Activated naive CD8-positive, alpha-beta T cell treated with anti-CD3 and anti-CD28 coated beads, Interleukin-2, amount 50 U/mL, for 24 hours (primary cell): ENCODE results near the gene NPW.
A peak's percentile ranks its signal among the peaks of the same experiment; 100 is the strongest.
"Not testable (repeated sequence)": the region's sequence is repeated elsewhere in the genome, so short reads cannot be mapped to it uniquely, and the experiment has no call there.

ENCODE experiments used
- ATAC-seq: fragments of 150-1000 bp; cut with Tn5 transposase; one replicate; pipeline ENCODE4 v1.10.0; 2021
- DNase-seq: peaks from one replicate; pipeline ENCODE4 v3.0.0; 2021
- H3K27ac Mint-ChIP-seq: one replicate; pipeline ENCODE4 v1.8.0; 2021; ENCODE audit warnings: mild to moderate bottlenecking, mixed read lengths
- H3K27me3 Mint-ChIP-seq: one replicate; pipeline ENCODE4 v1.8.0; 2021; ENCODE audit warnings: mixed read lengths
- H3K36me3 Mint-ChIP-seq: one replicate; pipeline ENCODE4 v1.8.0; 2021; ENCODE audit warnings: low read depth, mixed read lengths
- H3K4me1 Mint-ChIP-seq: one replicate; pipeline ENCODE4 v1.8.0; 2021; ENCODE audit warnings: mixed read lengths
- H3K4me3 Mint-ChIP-seq: one replicate; pipeline ENCODE4 v1.8.0; 2021; ENCODE audit warnings: mild to moderate bottlenecking, moderate library complexity, mixed read lengths
- H3K9me3 Mint-ChIP-seq: one replicate; pipeline ENCODE4 v1.8.0; 2021; ENCODE audit warnings: mixed read lengths

The NPW gene

DNA sequence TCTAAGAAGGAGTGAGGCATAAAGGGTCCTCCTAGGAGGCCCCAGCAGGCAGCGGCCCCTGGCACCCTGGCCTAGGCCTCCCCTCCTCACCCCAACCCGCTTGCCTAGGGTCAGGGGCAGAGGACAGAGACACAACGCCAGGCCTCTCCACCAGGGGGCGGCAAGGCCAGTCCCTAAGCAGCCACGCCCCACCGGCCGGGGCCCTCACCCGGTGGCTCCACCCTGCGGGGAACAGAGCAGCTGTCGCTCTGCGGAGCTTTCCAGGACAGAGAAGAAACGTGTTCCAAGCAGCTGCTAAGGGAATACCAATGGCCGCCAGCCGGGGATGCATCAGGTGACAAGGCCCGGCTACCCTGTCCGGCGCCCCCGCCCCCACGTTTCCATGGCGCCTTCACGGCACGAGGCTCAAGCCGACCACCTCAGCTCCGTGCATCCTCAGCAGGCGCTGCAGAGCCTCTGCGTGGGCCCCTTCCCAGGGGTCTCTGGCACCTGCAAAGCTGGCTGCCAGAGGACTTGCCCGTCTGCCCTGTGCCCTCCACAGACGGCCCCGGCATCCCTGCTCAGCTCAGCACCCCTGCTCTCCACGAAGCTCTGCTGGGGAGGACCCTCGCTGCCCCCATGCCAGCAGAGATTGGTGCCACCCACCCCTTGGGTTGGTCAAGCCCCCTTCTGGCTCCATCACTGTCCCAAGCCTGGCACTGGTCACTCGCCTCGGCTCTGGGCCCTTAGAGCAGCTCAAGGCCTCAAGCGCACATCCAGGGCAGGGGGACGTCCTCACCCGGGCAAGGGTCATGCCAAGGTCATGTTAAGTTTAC, 15.6 kb upstream of the NPW start:
- ATAC-seq, result peak; percentile 87
- H3K36me3 Mint-ChIP-seq, result peaks cover 25% of the 10 kb centered on the region
- peak; percentile 91 for DNase-seq
- no peak overlapping the region for H3K4me3 Mint-ChIP-seq
- H3K4me1 Mint-ChIP-seq, result peaks cover 38% of the 10 kb centered on the region
- H3K27ac Mint-ChIP-seq, result no peak overlapping the region
- H3K9me3 Mint-ChIP-seq, result no peaks in the 10 kb centered on the region
- H3K27me3 Mint-ChIP-seq, result no peaks in the 10 kb centered on the region

DNA sequence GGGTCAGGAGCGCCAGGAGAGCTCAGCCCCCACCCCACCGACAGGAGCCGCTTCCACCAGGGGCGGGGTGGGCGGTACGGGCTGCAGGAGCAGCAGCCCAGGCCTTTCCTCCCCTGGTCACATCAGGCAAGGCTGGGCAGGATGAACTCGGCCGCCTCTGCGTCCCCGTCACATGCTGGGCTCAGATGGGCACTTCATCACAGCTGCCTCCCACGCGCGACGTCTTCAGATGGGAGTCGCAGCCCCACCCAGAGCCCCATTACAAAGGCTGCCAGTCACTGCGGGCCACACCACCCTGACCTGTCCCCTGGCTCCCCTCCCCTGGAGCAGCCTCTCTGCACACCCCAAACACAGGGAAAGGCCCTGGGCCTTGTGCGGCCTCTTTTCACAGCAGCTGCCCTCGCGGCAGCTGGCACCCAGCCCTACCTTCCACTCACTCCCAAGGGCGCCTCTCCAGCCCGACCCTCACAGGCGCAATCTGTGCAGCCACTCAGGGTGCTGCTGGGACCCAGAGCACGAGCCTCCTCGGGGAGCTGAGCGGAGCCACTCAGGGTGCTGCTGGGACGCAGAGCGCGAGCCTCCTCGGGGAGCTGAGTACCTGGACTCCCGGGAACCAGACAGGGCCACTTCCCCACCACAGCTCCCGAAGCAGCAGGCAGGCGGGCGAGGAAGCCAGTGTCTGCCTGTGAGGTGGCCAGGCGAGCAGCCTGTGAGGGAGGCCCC, 14.6 kb upstream of the NPW start:
- Mint-ChIP-seq H3K27ac (no peak overlapping the region), H3K4me1 (peaks cover 38% of the 10 kb centered on the region), H3K27me3 (no peaks in the 10 kb centered on the region), H3K9me3 (no peaks in the 10 kb centered on the region), H3K36me3 (peaks cover 25% of the 10 kb centered on the region), H3K4me3 (no peak overlapping the region)
- no peak for DNase-seq
- ATAC-seq, result no peak

DNA sequence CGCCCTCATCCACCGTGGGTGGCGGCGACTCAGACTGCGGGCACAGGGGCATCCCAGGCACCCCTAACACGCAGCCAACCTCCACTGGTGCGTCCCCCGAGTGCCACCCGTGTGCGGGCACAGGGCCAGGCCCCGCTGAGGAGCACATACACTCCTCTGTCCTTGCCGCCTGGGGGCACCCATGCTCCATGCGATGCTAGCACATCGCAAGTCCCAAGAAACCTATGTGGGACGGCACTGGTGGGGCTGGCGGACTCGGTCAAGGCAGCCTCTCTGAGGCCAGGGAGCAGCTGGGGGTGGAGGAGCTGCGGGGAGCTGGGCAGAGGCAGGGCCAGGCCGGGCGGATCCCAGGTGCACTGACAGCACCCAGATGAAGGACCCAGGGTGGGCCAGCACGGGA, 13.9 kb upstream of the NPW start:
- H3K9me3 Mint-ChIP-seq, result no peaks in the 10 kb centered on the region
- H3K36me3 Mint-ChIP-seq, result peaks cover 29% of the 10 kb centered on the region
- H3K27me3 Mint-ChIP-seq, result no peaks in the 10 kb centered on the region
- no peak for DNase-seq
- no peak for ATAC-seq
- peaks cover 43% of the 10 kb centered on the region for H3K4me1 Mint-ChIP-seq
- H3K27ac Mint-ChIP-seq, result no peak overlapping the region
- no peak overlapping the region for H3K4me3 Mint-ChIP-seq

DNA sequence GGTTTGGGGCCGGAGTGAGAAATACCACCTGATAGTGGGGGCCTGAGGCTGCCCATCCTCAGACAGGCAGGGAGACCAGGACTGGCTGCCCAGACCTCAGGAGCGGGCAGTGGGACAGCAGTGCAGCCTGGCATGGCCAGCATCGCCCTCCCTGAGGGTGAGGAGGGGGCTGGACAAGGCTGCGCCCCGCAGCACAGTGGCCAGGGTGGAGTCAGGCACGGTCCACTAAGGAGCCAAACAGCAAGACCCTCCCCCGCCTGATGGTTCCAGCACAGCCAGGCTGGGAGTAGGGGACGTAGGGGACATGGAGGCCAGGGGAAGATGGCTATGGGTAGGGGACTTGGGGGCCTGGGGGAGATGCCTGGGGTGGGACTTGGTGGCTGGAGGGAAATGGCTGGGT, 13.3 kb upstream of the NPW start:
- peaks cover 26% of the 10 kb centered on the region for H3K36me3 Mint-ChIP-seq
- peak overlapping the region; percentile 45 for H3K4me3 Mint-ChIP-seq
- peak overlapping the region; percentile 62 for H3K27ac Mint-ChIP-seq
- H3K4me1 Mint-ChIP-seq, result peaks cover 45% of the 10 kb centered on the region
- no peaks in the 10 kb centered on the region for H3K9me3 Mint-ChIP-seq
- DNase-seq (no peak), ATAC-seq (no peak)
- H3K27me3 Mint-ChIP-seq, result no peaks in the 10 kb centered on the region

DNA sequence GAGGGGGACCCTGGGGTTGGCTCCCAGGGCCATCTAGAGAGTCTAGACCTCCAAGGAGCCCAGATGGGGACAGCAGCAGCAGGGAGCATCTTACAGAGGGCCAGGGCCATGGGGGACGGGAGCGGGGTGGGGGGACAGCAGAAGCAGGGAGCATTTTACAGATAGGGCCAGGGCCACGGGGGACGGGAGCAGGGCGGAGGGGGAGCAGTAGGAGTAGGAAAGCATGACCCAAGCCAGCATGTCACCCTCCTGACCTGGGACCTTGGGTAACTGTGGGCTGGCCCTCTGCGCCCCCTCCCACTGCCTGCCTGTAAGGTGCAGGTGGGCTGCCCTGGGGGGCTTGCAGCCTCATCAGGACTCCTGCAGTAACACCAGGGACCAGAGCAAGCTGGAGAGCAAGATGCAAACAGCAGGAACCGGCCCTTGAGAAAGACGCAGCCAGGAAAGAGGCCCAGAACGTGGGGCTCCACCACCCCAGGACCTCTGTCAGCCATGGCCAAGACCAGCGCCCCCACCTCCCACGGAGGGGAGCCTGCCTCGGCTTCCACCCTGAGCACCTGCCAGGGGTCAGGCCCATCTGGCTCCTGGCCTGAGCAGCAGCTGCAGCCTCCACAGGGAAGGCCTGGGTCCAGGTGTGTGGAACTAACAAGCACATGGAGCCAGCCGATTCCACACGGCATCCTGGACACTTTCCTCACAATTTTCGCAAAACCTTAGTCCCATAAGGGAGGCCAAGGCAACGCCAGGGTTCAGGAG, 12.3 kb upstream of the NPW start:
- H3K36me3 Mint-ChIP-seq, result peaks cover 24% of the 10 kb centered on the region
- H3K9me3 Mint-ChIP-seq, result no peaks in the 10 kb centered on the region
- H3K4me3 Mint-ChIP-seq, result peak overlapping the region; percentile 96
- ATAC-seq (no peak), DNase-seq (no peak)
- peaks cover 47% of the 10 kb centered on the region for H3K4me1 Mint-ChIP-seq
- no peaks in the 10 kb centered on the region for H3K27me3 Mint-ChIP-seq
- H3K27ac Mint-ChIP-seq, result peak overlapping the region; percentile 82

DNA sequence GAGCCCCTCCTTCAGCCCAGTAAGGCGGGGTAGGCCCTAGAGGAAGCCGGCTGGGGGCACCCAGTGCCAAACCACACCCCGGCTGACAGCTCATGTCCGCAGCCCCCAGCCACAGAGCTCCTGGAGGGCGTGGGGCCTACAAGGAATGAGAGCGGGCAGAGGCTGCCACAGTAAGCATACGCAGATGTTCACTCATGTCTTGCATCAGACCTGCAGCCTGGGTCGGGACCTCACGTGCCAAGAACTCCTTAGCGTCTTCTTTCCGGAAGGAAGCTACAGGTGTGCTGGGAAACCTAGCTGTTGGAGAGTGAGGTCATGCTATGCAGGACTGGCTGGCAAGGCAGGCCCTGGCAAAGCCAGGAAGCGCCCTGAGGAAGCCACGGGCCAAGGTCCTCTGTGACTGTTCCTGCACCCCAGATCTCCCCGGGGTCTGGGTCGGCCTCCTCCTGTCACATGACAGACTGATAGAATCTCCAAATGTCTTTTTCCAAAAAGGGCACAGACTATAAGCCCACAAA, 11.5 kb upstream of the NPW start:
- no peaks in the 10 kb centered on the region for H3K9me3 Mint-ChIP-seq
- peaks cover 47% of the 10 kb centered on the region for H3K4me1 Mint-ChIP-seq
- H3K4me3 Mint-ChIP-seq, result peak overlapping the region; percentile 96
- no peaks in the 10 kb centered on the region for H3K27me3 Mint-ChIP-seq
- DNase-seq, result peak; percentile 54
- ATAC-seq, result no peak
- peak overlapping the region; percentile 82 for H3K27ac Mint-ChIP-seq
- peaks cover 22% of the 10 kb centered on the region for H3K36me3 Mint-ChIP-seq

DNA sequence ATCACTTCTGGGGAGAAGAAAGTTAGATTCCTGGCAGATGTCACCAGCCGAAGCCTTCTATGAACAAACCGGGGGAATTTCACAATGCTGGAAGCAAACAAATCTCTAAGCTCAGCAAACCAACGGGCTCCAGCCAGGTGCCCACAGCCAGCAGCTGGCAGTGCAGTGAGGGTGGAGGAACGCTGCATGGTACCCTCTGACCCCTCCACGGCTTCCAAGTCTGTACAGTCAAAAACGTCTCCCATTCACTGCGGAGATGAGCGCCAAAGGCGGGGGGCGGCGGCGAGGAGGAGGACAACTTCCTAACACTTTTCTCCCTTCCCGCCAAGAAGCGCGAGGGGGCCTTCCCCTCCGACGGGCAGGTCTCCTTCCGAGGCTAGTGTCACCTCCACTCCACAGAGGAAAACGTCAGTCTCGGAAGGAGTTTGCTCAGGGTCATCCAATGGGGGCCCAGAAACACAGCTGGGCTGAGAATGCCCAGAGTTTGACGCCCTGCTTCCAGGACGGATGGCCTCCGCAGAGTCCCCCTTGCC, 10.9 kb upstream of the NPW start:
- H3K4me3 Mint-ChIP-seq, result peak overlapping the region; percentile 96
- H3K4me1 Mint-ChIP-seq, result peaks cover 47% of the 10 kb centered on the region
- H3K27me3 Mint-ChIP-seq, result no peaks in the 10 kb centered on the region
- peak overlapping the region; percentile 82 for H3K27ac Mint-ChIP-seq
- H3K9me3 Mint-ChIP-seq, result no peaks in the 10 kb centered on the region
- peak; percentile 65 for DNase-seq
- no peak for ATAC-seq
- peaks cover 22% of the 10 kb centered on the region for H3K36me3 Mint-ChIP-seq

DNA sequence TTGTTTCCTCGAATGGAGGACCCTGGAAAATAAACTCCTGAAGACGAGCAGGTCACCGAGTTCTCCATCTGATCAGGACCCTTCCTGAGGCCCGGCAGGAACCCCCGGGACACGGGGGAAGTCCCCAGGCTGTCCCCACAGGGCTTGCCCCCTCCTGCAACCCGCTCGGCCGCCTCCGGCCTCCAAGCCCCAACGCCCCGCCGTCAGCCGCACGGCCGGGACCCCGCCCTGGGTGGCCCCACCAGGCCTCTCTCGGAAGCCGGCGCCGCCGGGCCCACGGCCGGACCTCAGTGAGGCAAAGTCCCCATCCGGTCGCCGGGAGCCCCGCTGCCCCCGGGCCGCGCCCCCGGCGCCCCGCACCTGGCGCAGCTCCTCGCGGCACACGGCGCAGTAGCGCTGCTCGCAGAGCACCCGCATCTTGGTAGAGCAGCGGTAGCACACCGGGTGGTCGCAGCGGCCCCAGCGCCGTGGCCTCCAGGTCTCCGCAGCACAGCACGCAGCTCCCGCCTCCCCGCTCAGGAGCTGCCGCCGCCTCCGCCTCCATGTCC, 10.3 kb upstream of the NPW start:
- Mint-ChIP-seq H3K4me1 (peaks cover 47% of the 10 kb centered on the region), H3K4me3 (peak overlapping the region; percentile 96), H3K9me3 (no peaks in the 10 kb centered on the region), H3K27ac (peak overlapping the region; percentile 82), H3K36me3 (peaks cover 22% of the 10 kb centered on the region), H3K27me3 (no peaks in the 10 kb centered on the region)
- no peak for DNase-seq
- ATAC-seq, result peak; percentile 12

DNA sequence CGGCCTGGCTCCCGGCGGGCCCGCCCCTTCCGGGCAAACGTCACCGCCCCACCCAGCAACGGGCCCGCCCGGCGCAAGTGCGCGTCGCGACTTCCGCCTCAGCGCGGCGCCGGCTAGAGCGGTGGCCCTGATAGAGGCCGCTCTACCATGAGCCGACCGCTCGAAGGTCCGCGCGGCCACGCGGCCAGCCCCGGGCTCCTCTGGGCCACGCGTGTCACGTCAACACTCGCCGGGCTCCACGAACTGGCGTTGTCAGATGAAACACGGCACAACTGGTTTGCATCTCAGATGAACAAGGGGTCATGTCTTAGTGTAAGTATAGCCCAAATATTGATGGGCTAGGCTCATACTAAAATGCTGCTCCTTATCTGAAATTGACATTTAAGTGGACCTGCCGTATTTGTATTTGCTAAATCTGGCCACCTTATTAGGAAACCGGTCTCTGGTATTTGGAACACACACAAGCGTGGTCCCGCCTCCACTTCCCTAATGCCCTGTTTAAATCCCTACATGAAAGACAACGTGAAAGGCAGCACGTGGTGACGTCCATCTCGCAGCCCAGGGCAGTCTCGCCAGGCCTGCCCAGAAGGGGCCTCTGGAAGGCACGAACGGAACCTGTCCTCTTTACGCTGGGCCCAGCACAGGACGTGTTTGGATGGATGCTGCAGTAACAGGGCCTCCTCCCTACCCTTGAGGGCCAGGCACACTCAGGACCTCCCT, 9.6 kb upstream of the NPW start, which contains the start of gene ZNF598:
Gene ZNF598, minus strand, starts transcription at position 31 of the 720 bp plus-strand sequence.
- Mint-ChIP-seq H3K27me3 (no peaks in the 10 kb centered on the region), H3K4me1 (peaks cover 42% of the 10 kb centered on the region), H3K9me3 (no peaks in the 10 kb centered on the region), H3K27ac (peak within 1 kb of the TSS; percentile 97), H3K36me3 (peaks cover 22% of the 10 kb centered on the region), H3K4me3 (peak within 1 kb of the TSS; percentile 96)
- peak; percentile 93 for ATAC-seq
- peak; percentile 86 for DNase-seq

DNA sequence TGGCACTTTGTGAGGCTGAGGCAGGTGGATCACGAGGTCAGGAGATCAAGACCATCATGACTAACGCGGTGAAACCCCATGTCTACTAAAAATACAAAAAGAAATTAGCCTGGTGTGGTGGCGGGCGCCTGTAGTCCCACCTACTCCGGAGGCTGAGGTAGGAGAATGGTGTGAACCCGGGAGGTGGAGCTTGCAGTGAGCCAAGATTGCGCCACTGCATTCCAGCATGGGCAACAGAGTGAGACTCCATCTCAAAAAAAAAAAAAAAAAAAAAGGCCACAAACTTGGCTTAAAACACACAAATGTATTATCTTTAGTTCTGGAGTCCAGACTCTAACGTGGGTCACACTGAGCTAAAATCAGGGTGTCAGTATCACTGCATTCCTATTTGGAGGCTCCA, 7.9 kb upstream of the NPW start:
- H3K4me1 Mint-ChIP-seq, result peaks cover 29% of the 10 kb centered on the region
- not testable (repeated sequence) for H3K27ac Mint-ChIP-seq, H3K9me3 Mint-ChIP-seq, DNase-seq, ATAC-seq, H3K27me3 Mint-ChIP-seq
- H3K4me3 Mint-ChIP-seq, result peak overlapping the region; percentile 29
- peaks cover 19% of the 10 kb centered on the region for H3K36me3 Mint-ChIP-seq

DNA sequence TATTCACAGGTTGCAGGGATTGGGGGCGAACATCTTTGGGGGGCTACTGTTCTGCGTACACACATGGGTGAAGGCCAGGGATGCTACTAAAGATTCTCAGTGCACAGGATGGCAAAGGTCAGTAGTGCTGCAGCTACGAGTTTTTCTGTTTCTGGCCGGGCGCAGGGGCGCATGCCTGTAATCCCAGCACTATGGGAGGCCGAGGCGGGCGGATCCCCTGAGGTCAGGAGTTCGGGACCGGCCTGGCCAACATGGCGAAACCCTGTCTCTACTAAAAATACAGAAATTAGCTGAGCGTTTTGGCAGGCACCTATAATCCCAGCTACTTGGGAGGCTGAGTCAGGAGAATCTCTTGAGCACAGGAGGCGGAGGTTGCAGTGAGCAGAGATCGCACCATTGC, 6.1 kb upstream of the NPW start:
- DNase-seq (no peak), ATAC-seq (no peak)
- Mint-ChIP-seq H3K4me1 (peaks cover 12% of the 10 kb centered on the region), H3K4me3 (no peak overlapping the region), H3K27me3 (peaks cover 2% of the 10 kb centered on the region), H3K36me3 (peaks cover 8% of the 10 kb centered on the region), H3K9me3 (no peaks in the 10 kb centered on the region), H3K27ac (no peak overlapping the region)

DNA sequence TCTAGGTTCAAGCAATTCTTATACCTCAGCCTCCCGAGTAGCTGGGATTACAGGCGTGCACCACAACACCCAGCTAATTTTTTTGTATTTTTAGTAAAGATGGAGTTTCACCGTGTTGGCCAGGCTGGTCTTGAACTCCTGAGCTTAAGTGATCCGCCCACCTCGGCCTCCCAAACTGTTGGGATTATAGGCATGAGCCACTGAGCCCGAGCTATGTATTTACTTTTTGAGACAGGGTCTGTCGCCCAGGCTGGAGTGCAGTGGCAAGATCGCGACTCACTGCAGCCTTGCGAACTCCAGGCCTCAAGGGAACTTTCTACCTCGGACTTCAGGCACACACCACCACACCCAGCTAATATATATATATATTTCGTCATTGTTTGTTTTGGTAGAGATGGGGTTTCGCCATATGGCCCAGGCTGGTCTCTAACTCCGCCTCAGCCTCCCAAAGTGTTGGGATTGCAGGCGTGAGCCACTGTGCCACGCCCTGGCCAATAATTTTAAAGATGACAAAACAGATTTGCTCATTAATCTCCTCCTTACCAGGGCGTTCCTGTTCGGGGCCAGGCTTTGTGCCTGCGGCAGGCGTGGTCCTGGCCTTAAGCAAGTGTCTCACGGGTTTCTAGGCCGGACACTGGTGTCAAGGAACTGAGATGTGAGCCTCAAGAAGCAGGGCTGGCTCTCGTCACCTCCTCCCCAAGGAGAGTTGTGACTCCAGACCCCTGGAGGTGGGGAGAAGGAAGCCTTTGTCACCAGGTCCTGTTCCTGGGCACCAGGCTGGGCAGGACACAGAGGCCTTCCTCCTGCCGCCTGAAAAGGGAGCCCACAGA, 4.3 kb upstream of the NPW start:
- Mint-ChIP-seq H3K9me3 (no peaks in the 10 kb centered on the region), H3K4me3 (no peak overlapping the region), H3K4me1 (peaks cover 6% of the 10 kb centered on the region), H3K27ac (no peak overlapping the region), H3K36me3 (peaks cover under 1% of the 10 kb centered on the region), H3K27me3 (peaks cover 10% of the 10 kb centered on the region)
- DNase-seq (no peak), ATAC-seq (no peak)

DNA sequence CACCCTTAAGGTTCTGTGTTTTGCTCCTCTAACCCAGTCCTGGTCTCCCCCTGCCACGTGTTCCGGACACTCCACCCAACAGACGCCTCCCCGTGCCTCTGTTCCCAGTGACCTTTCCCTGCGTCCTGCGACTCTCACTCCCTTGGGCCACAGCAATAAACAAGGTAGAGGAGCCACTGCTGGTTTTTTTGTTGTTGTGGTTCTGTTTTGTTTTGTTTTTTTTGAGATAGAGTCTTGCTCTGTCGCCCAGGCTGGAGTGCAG, 3.7 kb upstream of the NPW start:
- ATAC-seq (no peak), DNase-seq (no peak)
- no peaks in the 10 kb centered on the region for H3K9me3 Mint-ChIP-seq
- H3K36me3 Mint-ChIP-seq, result no peaks in the 10 kb centered on the region
- no peak overlapping the region for H3K4me3 Mint-ChIP-seq
- H3K4me1 Mint-ChIP-seq, result peaks cover 7% of the 10 kb centered on the region
- H3K27me3 Mint-ChIP-seq, result peaks cover 14% of the 10 kb centered on the region
- no peak overlapping the region for H3K27ac Mint-ChIP-seq
